Neural crest cell (in vitro differentiated cells): Measurements from ENCODE around the gene CACNA2D1. TPM values are rescaled to one million over a fixed set of nuclear protein-coding genes. Genes with fewer than 3 reads are reported as not detected.

Source experiments
- DNase-seq: peaks from one replicate; pipeline ENCODE4 v3.0.0; 2021; ENCODE audit warnings: low read depth, mixed read lengths, low spot score
- H3K27ac Mint-ChIP-seq: one replicate; pipeline ENCODE4 v1.8.0; 2021; ENCODE audit warnings: mild to moderate bottlenecking, mixed read lengths; ENCODE audit not compliant: unreplicated experiment
- H3K27me3 Mint-ChIP-seq: 2 replicates; pipeline ENCODE4 v1.8.0; 2021; ENCODE audit warnings: low read depth, mild to moderate bottlenecking, mixed read lengths
- H3K36me3 Mint-ChIP-seq: 2 replicates; pipeline ENCODE4 v1.8.0; 2021; ENCODE audit warnings: low read depth, mild to moderate bottlenecking, mixed read lengths
- H3K4me1 Mint-ChIP-seq: 2 replicates; pipeline ENCODE4 v1.8.0; 2021; ENCODE audit warnings: mixed read lengths
- H3K4me3 Mint-ChIP-seq: one replicate; pipeline ENCODE4 v1.8.0; 2021; ENCODE audit warnings: mild to moderate bottlenecking, mixed read lengths
- H3K9me3 Mint-ChIP-seq: 2 replicates; pipeline ENCODE4 v1.8.0; 2021; ENCODE audit warnings: mixed read lengths
- total RNA-seq: library from RNA; stranded (reverse); gene quantifications from 2 replicates; pipeline ENCODE4 v1.2.1, GENCODE V29; 2021
- TF ChIP-seq, protein P1 (sequence below): fragments of 200-600 bp; sonication (generic); conservative IDR thresholded peaks from 2 replicates; pipeline ENCODE4 v1.5.0; 2021; ENCODE audit warnings: antibody characterized with exemption, mild to moderate bottlenecking

CACNA2D1 gene
- total RNA-seq, 1 donor from 2014 or later: 4.5 TPM

DNA sequence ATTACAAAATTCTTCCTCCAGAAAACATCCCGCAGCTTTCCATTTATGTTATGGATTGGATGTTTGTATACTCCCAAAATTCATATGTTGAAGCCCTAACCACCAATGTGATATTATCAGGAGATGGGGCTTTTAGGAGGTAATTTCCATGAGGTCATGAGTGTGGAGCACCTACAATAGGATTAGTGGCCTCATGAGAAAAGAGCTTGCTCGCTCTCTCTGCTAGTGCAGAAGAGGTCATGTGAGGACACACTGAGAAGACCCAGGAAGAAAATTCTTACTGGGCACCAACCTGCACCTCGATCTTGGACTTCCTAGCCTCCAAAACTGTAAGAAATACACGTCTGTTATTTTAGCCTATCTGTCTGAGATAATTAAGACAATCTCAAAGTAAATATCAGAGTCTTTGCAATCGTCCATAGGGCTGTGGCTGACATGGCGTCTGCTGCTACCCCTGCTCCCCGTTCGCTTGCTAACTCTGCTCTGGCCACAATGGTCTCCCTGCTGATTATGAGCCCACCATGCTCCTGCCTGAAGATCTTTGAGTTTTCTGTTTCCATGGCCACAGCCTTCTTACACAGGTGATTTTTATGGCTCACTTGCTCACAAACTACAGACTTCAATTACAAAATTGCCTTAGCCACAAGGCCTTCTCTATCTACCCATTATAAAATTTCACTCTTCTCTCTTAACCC is 333.3 kb downstream of the CACNA2D1 start:
- Mint-ChIP-seq H3K36me3 (no peaks in the 10 kb centered on the region), H3K4me3 (no peak overlapping the region), H3K9me3 (no peaks in the 10 kb centered on the region), H3K4me1 (peaks cover 4% of the 10 kb centered on the region), H3K27ac (peak overlapping the region; percentile 39), H3K27me3 (no peaks in the 10 kb centered on the region)
- DNase-seq: no peak
- TF ChIP-seq, protein P1, sequence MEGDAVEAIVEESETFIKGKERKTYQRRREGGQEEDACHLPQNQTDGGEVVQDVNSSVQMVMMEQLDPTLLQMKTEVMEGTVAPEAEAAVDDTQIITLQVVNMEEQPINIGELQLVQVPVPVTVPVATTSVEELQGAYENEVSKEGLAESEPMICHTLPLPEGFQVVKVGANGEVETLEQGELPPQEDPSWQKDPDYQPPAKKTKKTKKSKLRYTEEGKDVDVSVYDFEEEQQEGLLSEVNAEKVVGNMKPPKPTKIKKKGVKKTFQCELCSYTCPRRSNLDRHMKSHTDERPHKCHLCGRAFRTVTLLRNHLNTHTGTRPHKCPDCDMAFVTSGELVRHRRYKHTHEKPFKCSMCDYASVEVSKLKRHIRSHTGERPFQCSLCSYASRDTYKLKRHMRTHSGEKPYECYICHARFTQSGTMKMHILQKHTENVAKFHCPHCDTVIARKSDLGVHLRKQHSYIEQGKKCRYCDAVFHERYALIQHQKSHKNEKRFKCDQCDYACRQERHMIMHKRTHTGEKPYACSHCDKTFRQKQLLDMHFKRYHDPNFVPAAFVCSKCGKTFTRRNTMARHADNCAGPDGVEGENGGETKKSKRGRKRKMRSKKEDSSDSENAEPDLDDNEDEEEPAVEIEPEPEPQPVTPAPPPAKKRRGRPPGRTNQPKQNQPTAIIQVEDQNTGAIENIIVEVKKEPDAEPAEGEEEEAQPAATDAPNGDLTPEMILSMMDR: no peak

DNA sequence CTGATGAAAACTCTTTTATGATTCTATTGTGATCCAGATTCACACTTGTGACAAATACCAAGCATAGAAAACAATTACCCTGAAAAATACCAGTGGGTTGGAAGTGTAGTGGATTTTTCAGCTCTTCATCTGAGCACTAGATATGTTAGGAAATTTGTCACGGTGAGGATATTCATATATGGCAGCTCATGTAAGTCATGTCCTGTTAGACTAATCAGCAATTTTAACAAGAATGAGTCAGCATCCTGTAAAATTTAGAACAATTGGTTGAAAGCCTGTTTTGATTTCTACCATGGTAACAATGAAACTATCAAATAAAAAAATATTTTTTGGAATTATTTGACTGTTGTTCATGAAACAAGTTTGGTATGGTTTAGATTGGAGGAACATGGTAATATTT is 334.3 kb downstream of the CACNA2D1 start:
- no peaks in the 10 kb centered on the region for H3K36me3 Mint-ChIP-seq
- DNase-seq: no peak
- no peaks in the 10 kb centered on the region for H3K27me3 Mint-ChIP-seq
- H3K9me3 Mint-ChIP-seq: no peaks in the 10 kb centered on the region
- peaks cover 4% of the 10 kb centered on the region for H3K4me1 Mint-ChIP-seq
- H3K27ac Mint-ChIP-seq: peak overlapping the region; percentile 46
- TF ChIP-seq, protein P1: no peak
- no peak overlapping the region for H3K4me3 Mint-ChIP-seq

DNA sequence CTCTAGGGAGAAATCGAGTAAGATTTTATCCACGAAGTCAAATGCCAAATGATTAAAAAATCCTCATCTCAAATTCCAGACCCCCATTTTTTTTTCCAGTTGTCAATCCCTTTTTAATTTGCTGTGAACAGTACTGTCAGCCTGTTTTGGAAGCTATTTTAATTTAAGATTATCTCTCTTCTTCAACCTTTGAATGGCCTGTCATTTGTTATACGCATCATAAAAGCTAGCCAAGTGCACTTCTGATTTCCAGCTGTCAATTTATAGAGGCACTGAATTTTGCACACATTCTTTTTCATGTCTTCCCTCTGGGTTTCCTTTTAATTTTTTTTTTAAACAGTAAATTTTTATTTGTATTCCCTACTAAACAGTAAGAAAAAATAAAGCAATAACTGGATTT is 337.4 kb downstream of the CACNA2D1 start:
- Mint-ChIP-seq H3K27me3 (no peaks in the 10 kb centered on the region), H3K9me3 (no peaks in the 10 kb centered on the region), H3K36me3 (no peaks in the 10 kb centered on the region), H3K27ac (no peak overlapping the region), H3K4me1 (peaks cover 4% of the 10 kb centered on the region), H3K4me3 (no peak overlapping the region)
- TF ChIP-seq, protein P1: no peak
- DNase-seq: no peak

DNA sequence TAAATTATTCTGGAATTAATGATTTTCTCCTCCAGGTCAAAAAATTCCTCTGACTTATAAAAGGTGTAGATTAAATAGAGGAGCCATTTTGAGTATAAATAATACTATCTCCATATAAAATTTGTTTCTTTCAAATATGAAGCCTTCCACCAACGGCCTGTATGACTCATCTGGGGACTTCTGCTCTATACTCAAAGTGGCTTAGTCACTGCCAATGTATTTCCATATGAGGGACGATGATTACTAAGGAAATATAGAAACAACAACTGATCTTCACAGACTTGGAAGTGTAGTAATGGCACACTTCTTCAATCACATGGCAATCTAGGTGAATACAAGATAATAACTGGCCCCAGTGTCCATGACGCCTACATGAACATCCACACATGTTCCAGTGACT is 338.1 kb downstream of the CACNA2D1 start:
- Mint-ChIP-seq H3K4me3 (no peak overlapping the region), H3K36me3 (no peaks in the 10 kb centered on the region), H3K9me3 (no peaks in the 10 kb centered on the region), H3K4me1 (peaks cover 2% of the 10 kb centered on the region), H3K27ac (no peak overlapping the region), H3K27me3 (no peaks in the 10 kb centered on the region)
- TF ChIP-seq, protein P1: no peak
- no peak for DNase-seq

DNA sequence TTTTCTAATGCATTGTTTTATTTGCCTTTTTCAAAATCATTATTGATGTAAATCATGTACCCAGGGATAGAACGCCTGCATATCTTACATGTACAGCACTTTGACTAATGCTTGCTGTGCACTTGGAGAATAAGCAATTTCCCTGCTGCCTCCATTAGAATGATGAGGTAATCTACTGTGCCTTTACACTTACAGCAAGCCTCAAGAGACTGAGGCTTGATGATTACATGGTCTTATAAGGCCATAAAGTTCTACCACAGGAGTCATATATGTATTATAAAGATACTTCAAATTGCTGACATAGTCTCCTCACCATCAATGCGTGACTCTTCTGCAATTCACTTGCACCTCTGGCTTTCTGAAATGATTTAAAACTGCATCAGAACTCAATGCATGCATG is 345.2 kb downstream of the CACNA2D1 start:
- TF ChIP-seq, protein P1: no peak
- Mint-ChIP-seq H3K27me3 (no peaks in the 10 kb centered on the region), H3K4me1 (no peaks in the 10 kb centered on the region), H3K36me3 (no peaks in the 10 kb centered on the region), H3K9me3 (no peaks in the 10 kb centered on the region), H3K4me3 (no peak overlapping the region), H3K27ac (no peak overlapping the region)
- no peak for DNase-seq
